ENCODE measurements around the gene NCBP2L. TPM values are rescaled to one million over a fixed set of nuclear protein-coding genes. Genes with fewer than 3 reads are reported as not detected.
A peak's percentile ranks its signal among the peaks of the same experiment; 100 is the strongest.

The NCBP2L gene
- total RNA-seq (not detected), polyA plus RNA-seq (not detected)
- long read RNA-seq, donor 1: 0 reads
- long read RNA-seq, donor 2: 0 reads
- long read RNA-seq, donor 3: 0 reads

- H3K4me1 ChIP-seq: peaks cover 0 to 24% (median 0%) of the 10 kb centered on the region in 12 donors
- peaks cover 0 to 36% (median 0%) of the 10 kb centered on the region in 9 donors for H3K27me3 ChIP-seq
- peak within 1 kb of the TSS in 11 of 12 donors; percentile 58 to 91 (median 82) for H3K27ac ChIP-seq
- TF ChIP-seq POLR2A (IDR thresholded peaks at IDR 0.05) (no peak), CTCF (IDR thresholded peaks at IDR 0.05) (no peak)
- intact Hi-C loops (cut with DNase I): loop anchor here (1.0 to 10.0 kb wide), 15 partner anchors 50 to 243 kb away; no protein-coding TSS in a partner anchor
- DNase-seq (no peak), ATAC-seq (no peak)
- WGBS, 4 donors: 66 to 86% (median 75%) methylated on average over 5 to 6 of the region's 6 CpGs
- H3K4me3 ChIP-seq: peak within 1 kb of the TSS in 10 of 12 donors; percentile 34 to 75 (median 64)
- no peaks in the 10 kb centered on the region for H3K9me3 ChIP-seq
- no peaks in the 10 kb centered on the region for H3K36me3 ChIP-seq
Observed at GRCh38 chrX:107777536-107777832, at the start of gene NCBP2L. NCBP2L (plus strand) TSS chrX:107777733; CDS start chrX:107794221, 16,488 bp downstream.

GRCh38 chrX:107728371-107729099 lies 49.0 kb upstream of the NCBP2L start:
- peaks cover 3 to 86% (median 50%) of the 10 kb centered on the region in 12 donors for H3K4me1 ChIP-seq
- peaks cover 0 to 13% (median 0%) of the 10 kb centered on the region in 9 donors for H3K27me3 ChIP-seq
- no peaks in the 10 kb centered on the region for H3K36me3 ChIP-seq
- intact Hi-C loops (cut with DNase I): loop anchor here in 3 of 10 donors (2.0 to 5.0 kb wide), 3 partner anchors 34 to 49 kb away; partner anchors contain the start of genes TSC22D3 (in 3 of the 3) and NCBP2L (in 2 of the 3)
- ATAC-seq (peak; percentile 46 to 69 (median 65)), DNase-seq (peak in 3 of 5 donors; percentile 28 to 51 (median 48))
- H3K4me3 ChIP-seq: no peak overlapping the region
- no peaks in the 10 kb centered on the region for H3K9me3 ChIP-seq
- 58 to 70% (median 65%) methylated on average over 4 of the region's 4 CpGs for WGBS, 4 donors
- peak overlapping the region; percentile 39 to 81 (median 75) for H3K27ac ChIP-seq
- TF ChIP-seq CTCF (IDR thresholded peaks at IDR 0.05): no peak
- no peak for TF ChIP-seq POLR2A (IDR thresholded peaks at IDR 0.05)

- H3K9me3 ChIP-seq: no peaks in the 10 kb centered on the region
- H3K4me1 ChIP-seq: peaks cover 3 to 92% (median 55%) of the 10 kb centered on the region in 12 donors
- intact Hi-C loops (cut with DNase I): loop anchor here in 4 of 10 donors (2.0 to 10.0 kb wide), 4 partner anchors 33 to 95 kb away; partner anchors contain the start of genes TSC22D3 (in 3 of the 4), NCBP2L (in 2 of the 4) and MID2 (in 1 of the 4)
- TF ChIP-seq POLR2A (IDR thresholded peaks at IDR 0.05) (no peak), CTCF (IDR thresholded peaks at IDR 0.05) (peak in 1 of 12 donors; percentile 20)
- peak overlapping the region; percentile 39 to 81 (median 75) for H3K27ac ChIP-seq
- H3K4me3 ChIP-seq: no peak overlapping the region
- 42 to 62% (median 50%) methylated on average over 8 of the region's 8 CpGs for WGBS, 4 donors
- peak; percentile 65 to 77 (median 71) for ATAC-seq
- no peaks in the 10 kb centered on the region for H3K36me3 ChIP-seq
- peak; percentile 71 to 78 (median 72) for DNase-seq
- peaks cover 0 to 12% (median 0%) of the 10 kb centered on the region in 9 donors for H3K27me3 ChIP-seq
Observed at GRCh38 chrX:107729558-107730297, 47.8 kb upstream of the NCBP2L start.

Data from heart left ventricle (tissue), 16 donors.